H1 (cell line): ENCODE results near the gene PRR16. TPM values are rescaled to one million over a fixed set of nuclear protein-coding genes. Genes with fewer than 3 reads are reported as not detected.
A peak's percentile ranks its signal among the peaks of the same experiment; 100 is the strongest.

Experiments used
- CTCF ChIA-PET: fragments of 300-600 bp; sonication (Branson Sonifier 250); formaldehyde crosslinking; loops from one replicate; lab custom pipeline; 2021; ENCODE audit not compliant: partially characterized antibody; lab: Charles Lee
- POLR2A ChIA-PET: fragments of 300-600 bp; sonication (Branson Sonifier 250); formaldehyde crosslinking; loops from one replicate; lab custom pipeline; 2021; ENCODE audit warnings: inconsistent platforms; ENCODE audit not compliant: partially characterized antibody; lab: Charles Lee
- DNase-seq, 2 experiments: peaks; one replicate each; pipeline versions ENCODE4 v3.0.0 to v3.0.0-alpha.2; 2010 to 2022; ENCODE audit warnings: low spot score in 2 of 2, low read depth in 1 of 2, mixed read lengths in 1 of 2
- FAIRE-seq: peaks from 2 replicates; lab custom pipeline; 2011; peaks lifted over from hg19 to GRCh38; lab: Jason Lieb, UNC
- H2AFZ ChIP-seq: 2 replicates; pipeline ENCODE4 v1.8.1; 2012; ENCODE audit warnings: low read length, inconsistent platforms
- H2AK5ac ChIP-seq: 2 replicates; pipeline ENCODE4 v1.6.1; 2013; ENCODE audit warnings: low read depth, low read length
- H2BK120ac ChIP-seq: replicated peaks from 2 replicates; pipeline ENCODE3; 2013; ENCODE audit warnings: low read depth, low read length, inconsistent platforms
- H2BK12ac ChIP-seq: 2 replicates; pipeline ENCODE4 v1.6.1; 2013; ENCODE audit warnings: low read depth, low read length
- H2BK15ac ChIP-seq: 2 replicates; pipeline ENCODE4 v1.6.1; 2013; ENCODE audit warnings: low read length
- H2BK20ac ChIP-seq: 2 replicates; pipeline ENCODE4 v1.6.1; 2013; ENCODE audit warnings: low read length
- H2BK5ac ChIP-seq: 2 replicates; pipeline ENCODE4 v1.6.1; 2013; ENCODE audit warnings: low read depth, low read length
- H3K14ac ChIP-seq: 2 replicates; pipeline ENCODE4 v1.6.1; 2013; ENCODE audit warnings: inconsistent platforms; ENCODE audit not compliant: insufficient read length
- H3K18ac ChIP-seq: 2 replicates; pipeline ENCODE4 v1.6.1; 2013; ENCODE audit warnings: low read length; ENCODE audit errors: extremely low read depth
- H3K23ac ChIP-seq: 2 replicates; pipeline ENCODE4 v1.6.1; 2013; ENCODE audit warnings: inconsistent platforms; ENCODE audit not compliant: insufficient read length
- H3K23me2 ChIP-seq: 2 replicates; pipeline ENCODE4 v1.6.1; 2013; ENCODE audit warnings: low read depth, low read length
- H3K27ac ChIP-seq: 2 replicates; pipeline ENCODE4 v1.6.1; 2011; ENCODE audit warnings: low read depth, low read length, inconsistent platforms
- H3K27me3 ChIP-seq, 4 experiments: replicated peaks in 1 of 4; 1 replicate in 1 of 4; 2 replicates in 3 of 4; pipeline versions ENCODE4 v1.6.1 to v1.8.1; 2011 to 2013; ENCODE audit warnings: low read length in 3 of 4, mild to moderate bottlenecking in 3 of 4, inconsistent platforms in 2 of 4, mixed read lengths in 2 of 4, moderate library complexity in 1 of 4; ENCODE audit not compliant: control insufficient read depth in 3 of 4, insufficient read depth in 3 of 4; ENCODE audit errors: extremely low read depth in 1 of 4
- H3K36me3 ChIP-seq, 4 experiments: 2 replicates each; pipeline versions ENCODE4 v1.6.1 to v1.8.1; 2011 to 2013; ENCODE audit warnings: mild to moderate bottlenecking in 4 of 4, low read length in 3 of 4, moderate library complexity in 2 of 4, control low read depth in 1 of 4, inconsistent platforms in 1 of 4; ENCODE audit not compliant: insufficient read depth in 4 of 4, control insufficient read depth in 2 of 4
- H3K4ac ChIP-seq: replicated peaks from 2 replicates; pipeline ENCODE3; 2013; ENCODE audit warnings: low read length, low read depth, mixed read lengths, inconsistent platforms; ENCODE audit not compliant: insufficient read length
- H3K4me1 ChIP-seq, 4 experiments: replicated peaks in 1 of 4; 1 replicate in 1 of 4; 2 replicates in 3 of 4; pipeline versions ENCODE4 v1.6.1 to v1.8.1; 2011 to 2013; ENCODE audit warnings: low read length in 3 of 4, inconsistent platforms in 2 of 4, mixed read lengths in 1 of 4; ENCODE audit not compliant: insufficient read depth in 4 of 4, control insufficient read depth in 3 of 4
- H3K4me2 ChIP-seq, 2 experiments: 2 replicates each; pipeline versions ENCODE4 v1.6.1 to v1.8.1; 2011 to 2013; ENCODE audit warnings: low read depth in 2 of 2, low read length in 2 of 2, control low read depth in 1 of 2, inconsistent platforms in 1 of 2, mild to moderate bottlenecking in 1 of 2; ENCODE audit not compliant: insufficient read depth in 1 of 2
- H3K4me3 ChIP-seq, 4 experiments: fragments of 200-600, 300-600 bp in 1 of 4; sonication (generic), shearing (Covaris generic), sonication (Bioruptor Twin) in 1 of 4; 2 replicates each; pipeline versions ENCODE4 v1.5.1 to v1.8.1; 2011 to 2016; ENCODE audit warnings: low read length in 4 of 4, low read depth in 3 of 4, control low read depth in 2 of 4, inconsistent platforms in 2 of 4, mild to moderate bottlenecking in 2 of 4, mixed read lengths in 1 of 4, moderate library complexity in 1 of 4; ENCODE audit not compliant: insufficient read depth in 2 of 4; ENCODE audit errors: extremely low read depth in 1 of 4
- H3K56ac ChIP-seq: replicated peaks from 2 replicates; pipeline ENCODE3; 2013; ENCODE audit warnings: low read depth, mild to moderate bottlenecking, mixed read lengths, low read length, inconsistent platforms; ENCODE audit not compliant: insufficient read length
- H3K79me1 ChIP-seq: 2 replicates; pipeline ENCODE4 v1.6.1; 2013; ENCODE audit warnings: low read depth, low read length, control low read depth
- H3K79me2 ChIP-seq, 2 experiments: 2 replicates each; pipeline versions ENCODE4 v1.6.1 to v1.8.1; 2012 to 2013; ENCODE audit warnings: low read length in 2 of 2, mild to moderate bottlenecking in 2 of 2, inconsistent platforms in 1 of 2; ENCODE audit not compliant: insufficient read depth in 2 of 2, control insufficient read depth in 1 of 2
- H3K9ac ChIP-seq, 4 experiments: replicated peaks in 1 of 4; 1 replicate in 1 of 4; 2 replicates in 3 of 4; pipeline versions ENCODE4 v1.6.1 to v1.8.1; 2011 to 2013; ENCODE audit warnings: low read depth in 3 of 4, low read length in 3 of 4, control low read depth in 2 of 4, mild to moderate bottlenecking in 2 of 4, moderate library complexity in 2 of 4, inconsistent platforms in 1 of 4; ENCODE audit errors: extremely low read depth in 1 of 4
- H3K9me3 ChIP-seq, 2 experiments: 2 replicates each; pipeline versions ENCODE4 v1.6.1 to v1.8.1; 2012 to 2013; ENCODE audit warnings: mild to moderate bottlenecking in 2 of 2, moderate library complexity in 2 of 2, control low read depth in 1 of 2, inconsistent platforms in 1 of 2, low read depth in 1 of 2, low read length in 1 of 2, mixed read lengths in 1 of 2; ENCODE audit not compliant: insufficient read depth in 2 of 2
- H4K20me1 ChIP-seq, 2 experiments: replicated peaks in 1 of 2; 2 replicates each; pipeline versions ENCODE3 to v1.8.1; 2011 to 2013; ENCODE audit warnings: inconsistent platforms in 2 of 2, low read length in 2 of 2, mild to moderate bottlenecking in 1 of 2; ENCODE audit not compliant: insufficient read depth in 2 of 2, control insufficient read depth in 1 of 2
- H4K5ac ChIP-seq: 2 replicates; pipeline ENCODE4 v1.6.1; 2013; ENCODE audit warnings: low read length, low read depth, mixed read lengths, inconsistent platforms; ENCODE audit not compliant: insufficient read length
- H4K8ac ChIP-seq: 2 replicates; pipeline ENCODE4 v1.8.0; 2013; ENCODE audit warnings: mild to moderate bottlenecking, moderate library complexity, low read length, inconsistent platforms; ENCODE audit not compliant: insufficient read depth; ENCODE audit errors: extremely low read depth
- H4K91ac ChIP-seq: replicated peaks from 2 replicates; pipeline ENCODE3; 2013; ENCODE audit warnings: low read length, mixed read lengths, inconsistent platforms; ENCODE audit not compliant: insufficient read length
- CTBP2 ChIP-seq: IDR thresholded peaks from 2 replicates; pipeline ENCODE4 v1.7.0; 2011; ENCODE audit warnings: borderline replicate concordance, mild to moderate bottlenecking, moderate library complexity, mixed read lengths, low read length; ENCODE audit not compliant: insufficient read depth, insufficient read length
- WGBS, 2 experiments: shearing (Covaris generic) in 1 of 2; methylation state at CpG; one replicate each; pipeline versions ENCODE4 v1.1.6 to v1.1.7; 2013 to 2015; ENCODE audit warnings: low lambda C conversion rate in 2 of 2, mixed read lengths in 2 of 2, inconsistent platforms in 1 of 2, low coverage in 1 of 2, missing lambda C conversion rate in 1 of 2; ENCODE audit not compliant: insufficient replicate concordance in 2 of 2, insufficient coverage in 1 of 2, insufficient read length in 1 of 2; ENCODE audit errors: extremely low coverage in 1 of 2, missing lambda C conversion rate in 1 of 2; 5-methylcytosine and 5-hydroxymethylcytosine counted together
- polyA plus RNA-seq, 7 experiments: library from polyadenylated mRNA; depleted of rRNA in 3 of 7; stranded (reverse) in 5 of 7; unstranded in 2 of 7; fragments of >200 nt in 5 of 7; fragments of 200-250 nt in 2 of 7; gene quantifications; 1 replicate in 5 of 7; 2 replicates in 1 of 7; 4 replicates in 1 of 7; pipeline versions ENCODE4 v1.2.1 to v1.2.3, GENCODE V29; 2011 to 2013; ENCODE audit warnings: missing spikeins in 2 of 7, mixed read lengths in 2 of 7
- total RNA-seq: library from RNA; stranded (reverse); fragmentation: NEBNext Ultra II Directional; extraction: Animal tissue kit (Norgen Biotek cat#: 25700); gene quantifications from 2 replicates; pipeline ENCODE4 v1.2.1, GENCODE V29; 2021

Gene PRR16
- total and polyA plus RNA-seq, 2 of the 8 experiments (the other 6 are each of a cell fraction or from before 2014, with no cell fraction given), result 0.73 to 1.6 TPM

GRCh38 chr5:120507800-120508463, 43.8 kb downstream of the PRR16 start:
- Histone ChIP-seq H2BK5ac (peak overlapping the region; percentile 48; the same call in 1 of the 2 replicates), H4K8ac (no peak overlapping the region), H3K23me2 (no peaks in the 10 kb centered on the region), H3K4me3 (peak overlapping the region in 1 of 4 experiments; percentile 20; a peak in 1 of 8 replicates), H3K27me3 (no peaks in the 10 kb centered on the region), H3K9me3 (no peaks in the 10 kb centered on the region), H3K4me1 (peaks cover 0 to 21% (median 8%) of the 10 kb centered on the region in 4 experiments; a peak in 4 of 7 replicates), H3K4me2 (peak overlapping the region; percentile 6 to 35; a peak in 1 of 4 replicates), H2AK5ac (no peak overlapping the region; the same call in 1 of the 2 replicates), H3K79me2 (no peaks in the 10 kb centered on the region), H3K9ac (no peak overlapping the region), H2AFZ (no peak overlapping the region), H2BK120ac (no peak overlapping the region), H3K4ac (no peak overlapping the region), H3K18ac (no peak overlapping the region; the same call in 1 of the 2 replicates), H4K20me1 (no peaks in the 10 kb centered on the region), H3K56ac (no peak overlapping the region), H2BK15ac (no peak overlapping the region), H2BK20ac (peak overlapping the region; percentile 82; the same call in 1 of the 2 replicates), H3K36me3 (no peaks in the 10 kb centered on the region), H3K23ac (no peak overlapping the region), H2BK12ac (peak overlapping the region; percentile 78; the same call in 1 of the 2 replicates), H3K79me1 (no peaks in the 10 kb centered on the region), H3K27ac (no peak overlapping the region), H4K5ac (peak overlapping the region; percentile 69), H3K14ac (no peak overlapping the region), H4K91ac (no peak overlapping the region)
- FAIRE-seq, result peak; percentile 7
- WGBS, 2 experiments, result 66% methylated on average over 2 of the region's 2 CpGs; no CpG with 5 or more reads in 1 of the 2 experiments
- no peak for DNase-seq
- ChIA-PET CTCF (interaction anchor here (0.6 kb wide), 2 partner anchors 230 to 1570 kb away, joined by 3 to 4 read pairs; no protein-coding TSS in a partner anchor), POLR2A (no interaction called here)
- no peak for TF ChIP-seq CTBP2
